DOHH2 (cell line): ENCODE data around the gene TYMP.
A peak's percentile ranks its signal among the peaks of the same experiment; 100 is the strongest.

Source experiments
- H3F3A ChIP-seq: fragments of 200-600 bp; sonication (generic), shearing (Covaris generic); 2 replicates; pipeline ENCODE4 v1.6.0; 2016; ENCODE audit warnings: antibody characterized with exemption, mild to moderate bottlenecking; ENCODE audit not compliant: control insufficient read depth, insufficient read depth
- H3K27ac ChIP-seq: fragments of 200-600 bp; sonication (generic); 2 replicates; pipeline ENCODE4 v1.5.1; 2014; ENCODE audit warnings: low read depth, mild to moderate bottlenecking, low read length, moderate library complexity
- H3K27me3 ChIP-seq: fragments of 200-600 bp; sonication (generic); 2 replicates; pipeline ENCODE4 v1.6.1; 2014; ENCODE audit warnings: mild to moderate bottlenecking, low read length, mixed read lengths; ENCODE audit not compliant: control insufficient read depth
- H3K36me3 ChIP-seq: fragments of 200-600 bp; sonication (generic); 2 replicates; pipeline ENCODE4 v1.6.1; 2014; ENCODE audit warnings: mild to moderate bottlenecking, low read length, moderate library complexity, mixed read lengths; ENCODE audit not compliant: control insufficient read depth
- H3K4me1 ChIP-seq: fragments of 200-600 bp; sonication (generic); 2 replicates; pipeline ENCODE4 v1.6.1; 2014; ENCODE audit warnings: mild to moderate bottlenecking, low read length, mixed read lengths; ENCODE audit not compliant: control insufficient read depth
- H3K4me2 ChIP-seq: fragments of 200-600 bp; sonication (generic); 2 replicates; pipeline ENCODE4 v1.6.0; 2014; ENCODE audit warnings: mild to moderate bottlenecking, low read length, moderate library complexity
- H3K4me3 ChIP-seq: fragments of 200-600 bp; sonication (generic); 2 replicates; pipeline ENCODE4 v1.5.1; 2014; ENCODE audit warnings: mild to moderate bottlenecking, low read length, mixed read lengths
- H3K79me2 ChIP-seq: fragments of 200-600 bp; sonication (generic); 2 replicates; pipeline ENCODE4 v1.6.1; 2014; ENCODE audit warnings: mild to moderate bottlenecking, low read length, mixed read lengths; ENCODE audit not compliant: control insufficient read depth
- H3K9me2 ChIP-seq: fragments of 200-600 bp; sonication (generic); replicated peaks from 2 replicates; pipeline ENCODE4 v1.6.1; 2014; ENCODE audit warnings: mild to moderate bottlenecking, low read length, mixed read lengths; ENCODE audit not compliant: control insufficient read depth
- H3K9me3 ChIP-seq: fragments of 200-600 bp; sonication (generic); 2 replicates; pipeline ENCODE4 v1.6.1; 2014; ENCODE audit warnings: antibody characterized with exemption, low read length, mixed read lengths; ENCODE audit not compliant: control insufficient read depth, insufficient read depth
- H4K20me1 ChIP-seq: fragments of 200-600 bp; sonication (generic); 2 replicates; pipeline ENCODE4 v1.6.0; 2014; ENCODE audit warnings: low read depth, mild to moderate bottlenecking, antibody characterized with exemption, low read length, moderate library complexity; ENCODE audit not compliant: control insufficient read depth, insufficient read depth
- EZH2phosphoT487 ChIP-seq: fragments of 200-600 bp; sonication (generic); IDR thresholded peaks from 2 replicates; pipeline ENCODE4 v1.6.1; 2017; ENCODE audit warnings: borderline replicate concordance, mild to moderate bottlenecking, antibody characterized with exemption, low read length, moderate library complexity, mixed read lengths
- TF ChIP-seq, protein P1 (sequence below): fragments of 200-600 bp; sonication (generic); IDR thresholded peaks from one replicate; pipeline ENCODE4 v1.5.1; 2014; ENCODE audit warnings: antibody characterized with exemption, mild to moderate bottlenecking, low read depth, low read length; ENCODE audit not compliant: poor library complexity, severe bottlenecking

Gene TYMP

GRCh38 chr22:50505776-50506610, 23.8 kb downstream of the TYMP start:
- no peaks in the 10 kb centered on the region for H3K9me2 ChIP-seq
- H4K20me1 ChIP-seq = peaks cover 10% of the 10 kb centered on the region; the same call in 1 of the 2 replicates
- H3K36me3 ChIP-seq = peaks cover 48% of the 10 kb centered on the region
- H3K79me2 ChIP-seq = peaks cover 58% of the 10 kb centered on the region
- TF ChIP-seq, protein P1, sequence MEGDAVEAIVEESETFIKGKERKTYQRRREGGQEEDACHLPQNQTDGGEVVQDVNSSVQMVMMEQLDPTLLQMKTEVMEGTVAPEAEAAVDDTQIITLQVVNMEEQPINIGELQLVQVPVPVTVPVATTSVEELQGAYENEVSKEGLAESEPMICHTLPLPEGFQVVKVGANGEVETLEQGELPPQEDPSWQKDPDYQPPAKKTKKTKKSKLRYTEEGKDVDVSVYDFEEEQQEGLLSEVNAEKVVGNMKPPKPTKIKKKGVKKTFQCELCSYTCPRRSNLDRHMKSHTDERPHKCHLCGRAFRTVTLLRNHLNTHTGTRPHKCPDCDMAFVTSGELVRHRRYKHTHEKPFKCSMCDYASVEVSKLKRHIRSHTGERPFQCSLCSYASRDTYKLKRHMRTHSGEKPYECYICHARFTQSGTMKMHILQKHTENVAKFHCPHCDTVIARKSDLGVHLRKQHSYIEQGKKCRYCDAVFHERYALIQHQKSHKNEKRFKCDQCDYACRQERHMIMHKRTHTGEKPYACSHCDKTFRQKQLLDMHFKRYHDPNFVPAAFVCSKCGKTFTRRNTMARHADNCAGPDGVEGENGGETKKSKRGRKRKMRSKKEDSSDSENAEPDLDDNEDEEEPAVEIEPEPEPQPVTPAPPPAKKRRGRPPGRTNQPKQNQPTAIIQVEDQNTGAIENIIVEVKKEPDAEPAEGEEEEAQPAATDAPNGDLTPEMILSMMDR = no peak
- TF ChIP-seq EZH2phosphoT487 = no peak
- H3K9me3 ChIP-seq = no peaks in the 10 kb centered on the region
- no peaks in the 10 kb centered on the region for H3K27me3 ChIP-seq
- peak overlapping the region; percentile 100 for H3K4me3 ChIP-seq
- H3K4me2 ChIP-seq = peak overlapping the region; percentile 99
- H3F3A ChIP-seq = no peaks in the 10 kb centered on the region
- peaks cover 19% of the 10 kb centered on the region for H3K4me1 ChIP-seq
- no peak overlapping the region for H3K27ac ChIP-seq

DNA sequence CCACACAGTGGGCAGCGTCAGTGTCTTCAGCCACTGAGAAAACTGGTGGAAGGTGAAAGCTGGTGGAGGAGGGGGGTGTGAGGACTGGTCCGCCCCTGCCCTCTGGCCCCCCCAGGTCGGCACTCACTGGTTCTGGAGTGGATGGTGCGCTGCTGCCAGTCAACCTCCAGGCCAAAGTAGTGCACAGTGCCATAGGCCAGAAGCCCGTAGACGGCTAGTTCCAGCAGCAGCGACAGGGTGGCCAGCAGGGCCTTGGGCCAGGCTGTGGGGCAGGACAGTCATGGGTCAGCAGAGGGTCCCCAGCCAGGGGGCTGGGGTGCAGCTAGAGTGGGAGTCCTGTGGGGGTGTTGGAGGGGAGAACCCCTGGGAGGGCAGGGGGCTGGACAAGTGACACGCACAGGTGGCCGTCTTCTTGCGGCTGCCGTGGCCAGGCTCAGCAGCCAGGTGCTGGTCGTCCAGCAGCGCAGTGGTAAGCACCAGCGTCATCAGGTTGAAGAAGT, 24.5 kb downstream of the TYMP start:
- no peak overlapping the region for H3K27ac ChIP-seq
- peaks cover 45% of the 10 kb centered on the region for H3K36me3 ChIP-seq
- peaks cover 10% of the 10 kb centered on the region; the same call in 1 of the 2 replicates for H4K20me1 ChIP-seq
- H3K27me3 ChIP-seq = no peaks in the 10 kb centered on the region
- no peaks in the 10 kb centered on the region for H3K9me2 ChIP-seq
- H3K4me2 ChIP-seq = no peak overlapping the region
- no peaks in the 10 kb centered on the region; the same call in 1 of the 2 replicates for H3F3A ChIP-seq
- no peak for TF ChIP-seq EZH2phosphoT487
- TF ChIP-seq, protein P1 = no peak
- no peak overlapping the region for H3K4me3 ChIP-seq
- peaks cover 19% of the 10 kb centered on the region for H3K4me1 ChIP-seq
- peaks cover 51% of the 10 kb centered on the region for H3K79me2 ChIP-seq
- H3K9me3 ChIP-seq = no peaks in the 10 kb centered on the region

- H3K27me3 ChIP-seq = no peaks in the 10 kb centered on the region
Measured at GRCh38 chr22:50504369-50505211, 25.2 kb downstream of the TYMP start.

More at GRCh38 chr22:50504369-50505211, 25.2 kb downstream of the TYMP start:
- Histone ChIP-seq H3K9me3 (no peaks in the 10 kb centered on the region), H3K4me3 (no peak overlapping the region), H3F3A (no peaks in the 10 kb centered on the region; the same call in 1 of the 2 replicates), H3K4me2 (no peak overlapping the region), H4K20me1 (peaks cover 10% of the 10 kb centered on the region; the same call in 1 of the 2 replicates), H3K9me2 (no peaks in the 10 kb centered on the region), H3K79me2 (peaks cover 44% of the 10 kb centered on the region), H3K4me1 (peaks cover 23% of the 10 kb centered on the region), H3K36me3 (peaks cover 42% of the 10 kb centered on the region), H3K27ac (no peak overlapping the region)
- no peak for TF ChIP-seq EZH2phosphoT487
- TF ChIP-seq, protein P1 = no peak
